NB4 (cell line): ENCODE data around the gene CCDC13.

Source experiments
- CTCF ChIP-seq: IDR thresholded peaks from one replicate; pipeline ENCODE4 v1.5.1; 2012; ENCODE audit warnings: low read depth, low read length
- POLR2A ChIP-seq: IDR thresholded peaks from 2 replicates; pipeline ENCODE4 v1.6.1; 2011; ENCODE audit warnings: mild to moderate bottlenecking; ENCODE audit not compliant: insufficient read length; ENCODE audit errors: extremely low read depth

GRCh38 chr3:42725454-42725853, 47.6 kb downstream of the CCDC13 start:
- TF ChIP-seq CTCF (no peak), POLR2A (no peak)
